ENCODE results near the gene HACD1. TPM values are rescaled to one million over a fixed set of nuclear protein-coding genes. Genes with fewer than 3 reads are reported as not detected.
A peak's percentile ranks its signal among the peaks of the same experiment; 100 is the strongest.

HACD1 gene, protein sequence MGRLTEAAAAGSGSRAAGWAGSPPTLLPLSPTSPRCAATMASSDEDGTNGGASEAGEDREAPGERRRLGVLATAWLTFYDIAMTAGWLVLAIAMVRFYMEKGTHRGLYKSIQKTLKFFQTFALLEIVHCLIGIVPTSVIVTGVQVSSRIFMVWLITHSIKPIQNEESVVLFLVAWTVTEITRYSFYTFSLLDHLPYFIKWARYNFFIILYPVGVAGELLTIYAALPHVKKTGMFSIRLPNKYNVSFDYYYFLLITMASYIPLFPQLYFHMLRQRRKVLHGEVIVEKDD
- total RNA-seq = 10 to 100 TPM; 17.4 to 29.9 (median 19.1) TPM

DNA sequence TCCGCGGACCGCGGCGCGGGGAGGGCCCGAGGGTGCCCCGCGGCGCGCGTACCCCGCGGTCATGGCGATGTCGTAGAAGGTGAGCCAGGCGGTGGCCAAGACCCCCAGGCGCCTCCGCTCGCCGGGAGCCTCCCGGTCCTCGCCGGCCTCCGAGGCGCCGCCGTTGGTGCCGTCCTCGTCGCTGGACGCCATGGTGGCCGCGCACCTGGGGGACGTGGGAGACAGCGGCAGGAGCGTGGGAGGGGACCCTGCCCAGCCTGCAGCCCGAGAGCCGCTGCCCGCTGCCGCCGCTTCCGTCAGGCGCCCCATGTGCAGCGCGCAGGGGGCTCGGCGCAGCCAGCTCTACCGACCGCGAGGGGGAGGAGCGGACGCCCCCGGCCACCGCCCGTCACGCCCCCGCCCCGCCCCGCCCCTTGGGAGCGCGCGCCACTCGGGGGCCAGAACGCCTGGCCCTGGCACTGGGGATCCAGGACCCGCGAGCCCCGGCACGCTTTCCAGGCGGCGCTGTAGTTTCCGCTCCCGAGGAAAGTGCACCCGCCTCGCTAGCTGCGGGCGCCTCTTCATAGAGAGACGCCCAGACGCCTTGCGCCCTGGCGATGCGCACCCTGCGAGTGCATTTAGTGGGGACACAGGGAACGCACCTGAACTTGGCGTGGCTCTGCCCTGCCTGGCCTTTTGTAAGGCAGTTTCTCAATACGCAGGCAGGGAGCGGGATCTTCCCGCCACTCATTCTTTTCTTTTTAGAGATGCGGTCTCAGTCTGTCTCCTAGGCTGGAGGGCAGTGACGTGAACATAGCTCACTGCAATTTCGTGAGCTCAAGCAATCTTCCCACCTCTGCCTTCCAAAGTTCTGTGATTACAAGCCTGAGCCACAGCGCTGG lies at the start of gene HACD1:
TSS of gene HACD1 (minus strand) at position 344 of the 881 bp plus-strand sequence. CDS start at position 309, 35 bp downstream.
- TF ChIP-seq, protein P1, sequence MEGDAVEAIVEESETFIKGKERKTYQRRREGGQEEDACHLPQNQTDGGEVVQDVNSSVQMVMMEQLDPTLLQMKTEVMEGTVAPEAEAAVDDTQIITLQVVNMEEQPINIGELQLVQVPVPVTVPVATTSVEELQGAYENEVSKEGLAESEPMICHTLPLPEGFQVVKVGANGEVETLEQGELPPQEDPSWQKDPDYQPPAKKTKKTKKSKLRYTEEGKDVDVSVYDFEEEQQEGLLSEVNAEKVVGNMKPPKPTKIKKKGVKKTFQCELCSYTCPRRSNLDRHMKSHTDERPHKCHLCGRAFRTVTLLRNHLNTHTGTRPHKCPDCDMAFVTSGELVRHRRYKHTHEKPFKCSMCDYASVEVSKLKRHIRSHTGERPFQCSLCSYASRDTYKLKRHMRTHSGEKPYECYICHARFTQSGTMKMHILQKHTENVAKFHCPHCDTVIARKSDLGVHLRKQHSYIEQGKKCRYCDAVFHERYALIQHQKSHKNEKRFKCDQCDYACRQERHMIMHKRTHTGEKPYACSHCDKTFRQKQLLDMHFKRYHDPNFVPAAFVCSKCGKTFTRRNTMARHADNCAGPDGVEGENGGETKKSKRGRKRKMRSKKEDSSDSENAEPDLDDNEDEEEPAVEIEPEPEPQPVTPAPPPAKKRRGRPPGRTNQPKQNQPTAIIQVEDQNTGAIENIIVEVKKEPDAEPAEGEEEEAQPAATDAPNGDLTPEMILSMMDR (IDR thresholded peaks at IDR 0.05) = no peak
- DNase-seq (ENCODE audit: low spot score) = no peak

DNA sequence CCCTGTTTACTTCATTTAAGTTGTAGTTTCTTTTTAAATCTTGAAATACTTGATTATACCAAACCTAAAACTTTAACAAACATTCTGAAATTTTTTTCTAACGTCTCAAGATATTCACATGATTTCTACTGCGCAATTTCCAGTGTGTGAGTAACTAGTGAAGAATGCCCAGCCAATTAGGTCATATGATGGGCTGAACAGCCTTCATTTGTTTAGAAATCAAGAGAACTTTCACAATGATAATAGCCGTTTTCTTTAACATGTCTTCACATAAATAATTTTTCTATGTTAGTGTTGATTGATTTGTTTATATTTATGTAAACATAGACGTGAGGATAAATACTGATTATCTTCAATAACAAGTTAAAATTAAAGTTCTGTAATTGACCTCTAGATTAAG lies 48.6 kb upstream of the HACD1 start:
- peak; percentile 81 for ATAC-seq (ENCODE audit: low FRiP score)
- TF ChIP-seq, protein P1 (IDR thresholded peaks at IDR 0.05) = no peak
- DNase-seq (ENCODE audit: low spot score) = no peak

More for the DNA sequence above, at the start of gene HACD1:
- ATAC-seq (ENCODE audit: low FRiP score) = peak; percentile 80

- no peak for DNase-seq (ENCODE audit: low spot score)
- TF ChIP-seq, protein P1 (IDR thresholded peaks at IDR 0.05) = no peak
- ATAC-seq (ENCODE audit: low FRiP score) = no peak
Observed at GRCh38 chr10:17663450-17663849, 46.3 kb upstream of the HACD1 start.

DNA sequence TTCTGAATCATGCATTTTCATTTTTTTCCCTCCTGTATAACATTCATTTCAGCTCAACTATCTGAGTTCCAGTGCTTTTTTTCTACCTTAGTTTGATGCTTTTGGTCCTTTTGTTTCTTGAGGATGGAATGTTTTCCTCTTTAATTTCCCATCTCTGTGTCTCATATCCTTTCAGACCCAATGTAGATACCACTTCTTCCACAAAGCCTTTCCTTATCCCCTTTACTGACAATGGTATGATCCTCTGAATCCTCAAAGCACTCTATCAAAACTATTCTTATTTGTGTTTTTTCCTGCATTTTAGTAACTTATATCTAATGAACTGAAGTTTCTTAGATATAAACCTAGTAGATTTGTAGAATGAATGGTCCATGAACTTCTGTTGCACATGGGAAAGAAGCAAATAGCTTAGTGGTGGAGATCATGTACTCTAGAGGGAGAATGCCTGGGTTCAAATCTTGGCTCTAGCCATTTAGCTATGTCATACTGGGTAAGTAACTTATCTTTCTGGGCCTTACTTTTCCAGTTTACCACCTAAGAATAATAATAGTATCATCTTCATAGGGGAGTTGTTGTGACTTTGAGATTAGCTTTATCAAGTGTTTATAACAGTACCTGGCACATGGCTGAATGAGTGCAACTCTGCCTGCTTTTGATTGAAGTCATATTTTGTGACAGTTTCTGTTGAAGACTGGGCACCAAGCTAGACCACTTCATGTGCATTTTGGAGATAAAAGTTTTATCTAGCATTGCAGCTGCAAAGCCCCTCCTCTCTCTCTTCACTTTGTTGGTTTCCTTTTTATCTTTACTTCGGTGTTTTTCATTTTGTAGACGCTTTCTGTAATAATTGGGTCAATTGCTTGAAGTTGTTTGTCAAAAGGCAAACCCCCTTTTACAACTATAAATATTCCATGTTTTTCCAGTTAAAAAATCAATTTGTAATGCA lies 45.3 kb upstream of the HACD1 start:
- ATAC-seq (ENCODE audit: low FRiP score) = no peak
- DNase-seq (ENCODE audit: low spot score) = no peak

GRCh38 chr10:17661510-17661909 lies 44.3 kb upstream of the HACD1 start:
- ATAC-seq (ENCODE audit: low FRiP score) (no peak), DNase-seq (ENCODE audit: low spot score) (no peak)
- TF ChIP-seq, protein P1 (IDR thresholded peaks at IDR 0.05) = no peak

More for the DNA sequence above, 45.3 kb upstream of the HACD1 start:
- TF ChIP-seq, protein P1 (IDR thresholded peaks at IDR 0.05) = no peak

DNA sequence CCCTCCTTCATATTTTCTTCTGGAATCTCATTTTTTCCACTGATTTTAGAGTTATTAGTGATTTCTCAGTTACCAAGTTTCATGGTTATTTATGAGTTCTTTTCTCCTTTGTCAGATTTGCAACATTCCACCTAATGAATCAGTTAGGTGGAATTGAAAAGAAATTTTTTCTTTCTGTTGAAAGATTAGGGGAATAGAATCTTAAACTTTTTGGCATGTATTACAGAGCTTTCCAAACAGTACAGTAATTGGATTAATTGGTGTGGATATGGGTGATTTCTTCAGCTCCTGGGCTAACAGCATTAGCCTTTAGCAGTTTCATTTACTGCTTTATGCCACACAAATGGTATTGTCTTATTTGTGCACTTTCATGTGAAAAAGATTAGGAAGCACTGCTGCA lies 43.7 kb upstream of the HACD1 start:
- ATAC-seq (ENCODE audit: low FRiP score) (peak; percentile 62), DNase-seq (ENCODE audit: low spot score) (no peak)
- TF ChIP-seq, protein P1 (IDR thresholded peaks at IDR 0.05) = no peak
